ENCODE measurements around the gene SPRN.
A peak's percentile ranks its signal among the peaks of the same experiment; 100 is the strongest.
"Not testable (repeated sequence)": the region's sequence is repeated elsewhere in the genome, so short reads cannot be mapped to it uniquely, and the experiment has no call there.

Gene SPRN

GRCh38 chr10:133456041-133456951 is 31.9 kb upstream of the SPRN start:
- DNase-seq: no peak

- no peak for DNase-seq
These were observed 31.2 kb upstream of the SPRN start for GRCh38 chr10:133455611-133456031.

GRCh38 chr10:133455196-133455595 is 30.8 kb upstream of the SPRN start:
- no peak for DNase-seq

- no peak for DNase-seq
These were observed 29.9 kb upstream of the SPRN start for GRCh38 chr10:133454204-133454893.

GRCh38 chr10:133453516-133454203 is 29.2 kb upstream of the SPRN start, which contains the start of gene SCART1:
Gene SCART1 (plus strand): TSS chr10:133453945. CDS start chr10:133453998, 53 bp downstream.
- peak; percentile 32 for DNase-seq

GRCh38 chr10:133452453-133452852 is 28.0 kb upstream of the SPRN start:
- DNase-seq: no peak

- DNase-seq: no peak
These were observed 26.9 kb upstream of the SPRN start for GRCh38 chr10:133451346-133451745.

- DNase-seq: no peak
These were observed 23.7 kb upstream of the SPRN start for GRCh38 chr10:133448120-133448519.

- no peak for DNase-seq
These were observed 22.6 kb upstream of the SPRN start for GRCh38 chr10:133446979-133447378.

- DNase-seq: no peak
These were observed 21.6 kb upstream of the SPRN start for GRCh38 chr10:133445751-133446708.

- no peak for DNase-seq
These were observed 20.9 kb upstream of the SPRN start for GRCh38 chr10:133445268-133445732.

- no peak for DNase-seq
These were observed 20.2 kb upstream of the SPRN start for GRCh38 chr10:133444342-133445267.

GRCh38 chr10:133442967-133443924 is 18.8 kb upstream of the SPRN start:
- no peak for DNase-seq

- DNase-seq: peak; percentile 45
These were observed 18.0 kb upstream of the SPRN start for GRCh38 chr10:133442191-133442966.

GRCh38 chr10:133441780-133442179 is 17.4 kb upstream of the SPRN start:
- DNase-seq: no peak

GRCh38 chr10:133441356-133441755 is 16.9 kb upstream of the SPRN start:
- not testable (repeated sequence) for DNase-seq

- no peak for DNase-seq
These were observed 16.3 kb upstream of the SPRN start for GRCh38 chr10:133440633-133441285.
